GM19467 (cell line): ENCODE results near the gene SRGAP2.
"Not testable (repeated sequence)": the region's sequence is repeated elsewhere in the genome, so short reads cannot be mapped to it uniquely, and the experiment has no call there.

Experiments used
- ATAC-seq: cut with Tn5 transposase; IDR thresholded peaks from one replicate; pipeline ENCODE4 v1.9.1; 2021; ENCODE audit warnings: mild to moderate bottlenecking, moderate library complexity; ENCODE audit not compliant: unreplicated experiment

SRGAP2 gene

DNA sequence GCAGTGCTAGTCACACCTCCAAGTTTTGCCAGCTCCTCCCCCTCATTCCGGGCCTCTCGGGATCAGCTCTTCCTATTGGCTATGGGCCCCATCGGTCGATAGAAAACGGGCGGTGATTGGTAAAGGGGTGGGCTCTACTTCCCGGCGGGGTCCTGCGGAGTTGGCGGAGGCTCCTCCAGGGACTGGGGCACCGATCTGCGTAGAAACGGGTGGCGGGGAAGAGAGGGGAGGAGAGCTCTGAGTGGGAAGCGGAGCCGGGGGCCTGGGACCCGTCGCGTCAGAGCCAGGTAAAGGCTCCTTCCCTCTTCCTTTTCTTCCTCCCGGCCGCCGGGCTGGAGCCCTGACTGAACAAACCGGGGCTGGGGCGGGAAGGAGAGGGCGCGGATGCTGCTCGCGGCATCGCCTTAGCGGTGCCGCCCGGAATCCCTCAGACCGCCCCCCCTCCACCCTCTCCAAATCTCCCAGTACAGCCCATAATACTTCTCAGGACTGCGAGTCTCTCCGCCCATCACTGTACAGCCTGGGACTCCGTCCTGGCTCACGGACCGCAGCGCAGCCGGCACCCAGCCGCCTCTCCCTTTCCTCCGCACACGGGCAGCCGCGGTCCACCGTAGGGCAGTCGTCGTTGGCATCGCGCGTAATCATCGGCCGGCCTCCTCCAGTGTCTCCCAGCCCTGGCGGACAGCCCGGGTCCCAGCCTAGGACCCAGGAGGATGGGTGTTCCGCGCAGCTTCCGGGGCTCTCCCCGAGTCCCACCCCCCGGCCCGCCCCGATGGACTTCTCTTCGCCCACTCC lies at the start of gene SRGAP2:
Gene SRGAP2 (plus strand): TSS at position 178 of the 795 bp plus-strand sequence. CDS start 2,430 bp downstream, outside the sequence.
- peak; percentile 8 for ATAC-seq

- not testable (repeated sequence) for ATAC-seq
These were observed 35.9 kb upstream of the SRGAP2 start for GRCh38 chr1:206167350-206168029.

GRCh38 chr1:206169794-206170193 lies 33.5 kb upstream of the SRGAP2 start:
- not testable (repeated sequence) for ATAC-seq

DNA sequence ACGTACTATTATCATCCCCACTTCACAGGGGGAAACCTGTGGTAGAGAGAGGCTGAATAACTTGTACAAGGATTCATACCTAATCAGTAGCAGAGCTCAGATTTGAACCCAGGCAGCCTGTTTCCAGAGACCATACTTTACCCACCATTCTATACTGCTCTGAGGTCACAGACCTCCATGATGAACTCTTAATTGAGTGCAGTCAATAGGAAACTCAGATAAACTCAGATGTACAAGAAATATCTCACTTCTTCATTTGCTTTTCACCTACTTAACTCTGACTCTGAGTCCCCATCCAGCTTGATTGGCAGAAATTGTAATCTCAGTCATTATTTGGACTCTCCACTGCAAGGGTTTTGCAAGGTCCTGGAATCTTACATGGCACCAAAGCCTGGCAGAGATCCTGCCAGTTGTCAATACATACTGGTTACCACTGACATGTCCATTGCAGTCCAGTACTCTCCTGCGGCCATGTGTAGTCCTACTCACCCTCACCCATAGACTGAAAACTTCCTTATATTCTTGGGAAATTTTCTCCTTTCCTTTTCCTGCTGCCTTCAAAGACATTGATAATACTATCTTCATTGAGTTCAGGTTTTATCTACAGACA lies 30.1 kb upstream of the SRGAP2 start:
- ATAC-seq, result not testable (repeated sequence)

DNA sequence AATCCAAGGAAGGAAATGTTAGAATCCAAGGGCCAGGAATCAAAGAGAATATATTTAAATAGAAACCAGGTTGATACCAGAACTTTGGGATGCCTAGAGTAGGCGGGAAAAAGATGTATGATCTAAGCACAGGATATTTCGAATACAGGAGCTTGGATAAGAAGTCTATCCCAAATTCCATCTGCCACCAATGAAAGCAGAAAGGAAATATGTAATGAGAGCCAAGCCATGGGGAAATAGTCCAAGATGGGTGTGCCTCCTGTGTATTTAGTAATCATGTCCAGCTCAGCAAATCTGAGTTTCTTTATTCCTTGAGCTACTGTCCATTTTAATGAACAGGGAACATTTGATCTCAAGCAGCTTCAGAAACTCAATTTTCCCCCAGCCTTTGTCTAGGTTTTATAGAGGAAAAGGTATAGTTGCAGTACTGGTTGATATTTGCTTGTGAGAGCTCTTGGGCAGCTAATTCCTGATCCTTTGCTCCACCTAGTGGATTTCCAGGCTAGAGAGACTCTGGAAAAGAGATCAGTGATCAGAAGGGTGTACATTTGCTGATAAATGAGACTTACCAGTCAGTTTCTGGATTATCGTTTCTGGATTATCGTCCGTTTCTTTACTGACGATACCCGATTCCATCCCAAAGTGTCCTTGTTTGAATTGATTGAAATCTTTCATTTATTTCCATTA lies 29.0 kb upstream of the SRGAP2 start:
- not testable (repeated sequence) for ATAC-seq

- ATAC-seq, result not testable (repeated sequence)
These were observed 27.8 kb upstream of the SRGAP2 start for GRCh38 chr1:206175459-206176113.

GRCh38 chr1:206176114-206176502 lies 27.2 kb upstream of the SRGAP2 start:
- not testable (repeated sequence) for ATAC-seq

DNA sequence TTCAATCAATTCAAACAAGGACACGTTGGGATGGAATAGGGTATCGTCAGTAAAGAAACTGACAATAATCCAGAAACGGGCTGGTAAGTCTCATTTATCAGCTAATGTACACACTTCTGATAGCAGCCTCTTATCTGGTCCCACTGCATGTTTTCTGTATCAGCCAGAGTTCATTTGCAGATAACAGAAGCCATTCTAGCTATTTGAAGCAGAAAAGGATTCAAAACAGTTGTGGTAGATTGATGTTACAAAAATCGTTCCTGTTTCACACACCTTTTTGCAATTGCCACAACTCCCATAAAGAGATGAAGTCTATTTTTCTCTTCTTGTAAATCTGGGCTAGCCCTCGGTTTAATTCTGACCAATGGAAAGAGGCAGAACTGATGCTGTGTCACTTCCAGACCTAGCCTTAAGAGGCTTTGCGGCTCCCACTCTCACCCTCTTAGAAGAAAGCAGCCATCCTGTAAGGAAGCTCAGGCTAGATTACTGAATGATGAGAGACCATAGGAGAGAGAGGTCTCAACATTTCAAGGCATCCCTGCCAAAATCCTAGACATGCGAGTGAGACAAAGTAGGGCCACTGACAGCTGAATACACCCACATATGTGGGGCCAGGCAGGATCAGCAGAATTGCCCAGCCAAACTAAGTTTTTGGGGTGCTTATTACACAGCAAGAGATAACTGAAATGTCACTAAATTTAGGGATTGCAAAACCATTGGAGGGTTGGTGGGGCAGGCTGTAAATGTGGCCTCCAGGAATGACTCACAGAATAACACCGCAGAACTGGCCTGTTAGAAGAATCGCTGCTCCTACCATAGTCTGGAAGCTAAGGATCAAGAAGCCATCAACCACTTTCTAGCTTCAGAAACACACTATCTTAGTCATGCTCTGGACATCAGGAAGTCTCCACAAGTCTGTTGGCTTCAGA lies 25.0 kb upstream of the SRGAP2 start:
- not testable (repeated sequence) for ATAC-seq

GRCh38 chr1:206179666-206180065 lies 23.7 kb upstream of the SRGAP2 start:
- ATAC-seq, result not testable (repeated sequence)

- not testable (repeated sequence) for ATAC-seq
These were observed 20.7 kb upstream of the SRGAP2 start for GRCh38 chr1:206182368-206183317.

DNA sequence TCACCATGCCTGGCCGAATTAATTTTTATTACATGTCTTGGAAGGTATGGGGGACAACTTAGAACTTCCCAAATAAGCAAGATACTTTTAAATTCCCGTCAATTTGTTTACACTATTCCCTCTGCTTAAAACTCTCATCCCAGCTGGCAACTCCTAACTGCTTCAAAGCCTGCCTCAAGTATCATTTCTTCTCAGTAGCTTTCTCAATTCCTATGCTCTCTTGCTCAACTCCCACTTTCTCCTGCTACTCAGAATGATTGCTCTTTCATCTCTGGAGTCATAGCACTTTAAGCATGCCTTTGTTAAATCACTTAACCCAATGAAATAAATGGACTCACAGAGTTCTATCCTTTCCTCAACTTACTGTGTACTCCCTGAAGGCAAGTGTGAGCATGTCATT lies 19.6 kb upstream of the SRGAP2 start:
- ATAC-seq, result not testable (repeated sequence)

- ATAC-seq, result not testable (repeated sequence)
These were observed 17.6 kb upstream of the SRGAP2 start for GRCh38 chr1:206185778-206186177.

- ATAC-seq, result not testable (repeated sequence)
These were observed 16.5 kb upstream of the SRGAP2 start for GRCh38 chr1:206186826-206187225.

DNA sequence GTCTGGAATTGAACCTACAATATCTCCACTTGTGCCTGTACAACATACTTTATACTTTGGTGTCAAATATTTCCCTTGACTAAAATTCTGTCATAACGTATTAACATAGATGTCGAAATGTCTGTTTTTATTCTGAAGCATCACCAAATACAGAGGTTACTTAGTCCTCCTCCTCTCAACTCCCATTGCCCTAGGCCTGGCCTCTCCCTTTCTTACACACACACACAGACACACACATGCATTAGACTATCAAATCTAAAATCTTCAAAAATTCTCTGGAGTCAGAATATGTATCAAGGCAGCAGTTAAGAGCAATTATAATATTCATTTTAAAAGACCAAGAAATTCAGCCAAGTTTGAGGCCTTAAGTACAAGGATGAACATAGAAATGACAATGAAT lies 8.2 kb upstream of the SRGAP2 start:
- ATAC-seq, result not testable (repeated sequence)

DNA sequence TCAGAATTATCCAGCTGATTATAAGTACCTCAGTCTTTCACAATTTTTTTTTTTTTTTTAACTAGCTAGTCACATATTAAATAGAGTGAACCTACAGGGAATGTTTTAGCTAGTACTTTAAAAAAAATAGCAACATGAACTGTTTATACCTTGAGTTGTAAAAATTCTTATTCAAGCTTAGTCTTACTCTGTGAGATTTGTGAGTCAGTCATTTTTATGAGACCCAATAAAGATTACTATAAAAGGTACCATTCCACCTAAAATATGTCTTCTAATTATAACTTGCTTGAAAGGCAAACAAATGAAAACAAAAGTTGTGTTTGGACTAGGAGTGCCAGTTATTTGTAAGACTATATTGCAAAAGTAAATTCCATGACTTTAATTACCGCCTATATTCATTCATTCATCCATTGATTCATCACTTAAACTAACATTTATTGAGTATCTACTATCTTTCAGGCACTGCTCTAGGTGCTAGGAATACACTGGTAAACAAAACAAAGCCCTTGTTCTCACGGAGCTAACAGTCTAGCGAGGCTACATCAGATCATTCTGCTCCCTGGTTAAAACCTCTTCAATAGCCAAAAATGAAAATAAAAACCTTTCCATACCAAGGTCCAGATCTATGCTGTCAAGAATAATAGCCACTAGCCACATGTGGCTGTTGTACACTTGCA lies 6.5 kb upstream of the SRGAP2 start:
- ATAC-seq, result not testable (repeated sequence)

DNA sequence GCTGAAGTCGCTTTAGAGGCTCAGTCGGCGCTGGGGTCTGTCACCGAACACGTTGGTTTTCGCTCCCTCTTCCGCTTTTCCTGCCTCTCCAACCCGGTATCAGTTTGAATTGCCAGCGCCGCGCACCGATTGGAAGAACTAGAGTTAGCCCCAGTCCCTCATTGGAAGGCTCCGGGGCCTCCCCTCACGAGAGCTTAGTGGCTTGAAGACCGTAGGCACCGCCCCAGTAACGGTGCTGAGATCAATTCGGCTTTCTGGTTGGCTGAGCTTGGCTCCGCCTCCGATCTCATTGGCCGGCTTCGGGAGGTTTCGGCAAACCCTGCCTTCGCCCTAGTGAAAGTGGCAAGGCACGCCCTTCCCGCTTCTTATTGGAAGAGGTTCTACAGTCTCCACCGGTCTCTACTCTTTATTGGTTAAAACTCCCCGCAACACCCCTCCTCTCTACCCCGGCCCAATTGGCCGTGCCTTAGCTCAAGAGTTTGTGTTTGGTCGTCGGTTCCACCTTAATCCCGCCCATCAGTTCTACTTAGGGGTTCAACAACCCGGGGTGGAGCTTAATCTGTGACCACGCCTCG lies 465 bp upstream of the SRGAP2 start, which contains the start of gene FAM72A:
Gene FAM72A (minus strand): TSS at position 51 of the 575 bp plus-strand sequence. CDS start 814 bp downstream, outside the sequence.
- peak; percentile 83 for ATAC-seq

- ATAC-seq, result not testable (repeated sequence)
These were observed 794 bp downstream of the SRGAP2 start for GRCh38 chr1:206204159-206204511.
